GM23248 (cell line): ENCODE measurements around the gene GRPR. TPM values are rescaled to one million over a fixed set of nuclear protein-coding genes. Genes with fewer than 3 reads are reported as not detected.
"Not testable (repeated sequence)": the region's sequence is repeated elsewhere in the genome, so short reads cannot be mapped to it uniquely, and the experiment has no call there.

ENCODE experiments used
- DNase-seq: peaks from one replicate; pipeline ENCODE4 v3.0.0-alpha.2; 2015
- H2AFZ ChIP-seq: fragments of 200-600 bp; sonication (generic); 2 replicates; pipeline ENCODE4 v1.6.1; 2016; ENCODE audit warnings: antibody characterized with exemption
- H3F3A ChIP-seq: fragments of 200-600 bp; sonication (generic); 2 replicates; pipeline ENCODE4 v1.6.1; 2016; ENCODE audit warnings: mild to moderate bottlenecking, antibody characterized with exemption, mixed run types; ENCODE audit not compliant: insufficient read depth
- H3K27ac ChIP-seq: fragments of 200-600 bp; sonication (generic); 2 replicates; pipeline ENCODE4 v1.5.1; 2016; ENCODE audit warnings: mild to moderate bottlenecking
- H3K27me3 ChIP-seq: fragments of 200-600 bp; sonication (generic); replicated peaks from 2 replicates; pipeline ENCODE4 v1.6.1; 2016; ENCODE audit warnings: mild to moderate bottlenecking; ENCODE audit not compliant: insufficient read depth
- H3K36me3 ChIP-seq: fragments of 200-600 bp; sonication (generic); 2 replicates; pipeline ENCODE4 v1.6.1; 2016; ENCODE audit warnings: low read depth, mild to moderate bottlenecking
- H3K4me1 ChIP-seq: fragments of 200-600 bp; sonication (generic); 2 replicates; pipeline ENCODE4 v1.6.1; 2016; ENCODE audit warnings: mild to moderate bottlenecking; ENCODE audit not compliant: insufficient read depth
- H3K4me2 ChIP-seq: fragments of 200-600 bp; sonication (generic); one replicate; pipeline ENCODE4 v1.6.1; 2016; ENCODE audit warnings: mild to moderate bottlenecking; ENCODE audit not compliant: unreplicated experiment
- H3K4me3 ChIP-seq: fragments of 200-600 bp; sonication (generic); 2 replicates; pipeline ENCODE4 v1.5.1; 2016; ENCODE audit warnings: mild to moderate bottlenecking
- H3K79me2 ChIP-seq: fragments of 200-600 bp; sonication (generic); 2 replicates; pipeline ENCODE4 v1.6.1; 2016; ENCODE audit warnings: mild to moderate bottlenecking; ENCODE audit not compliant: insufficient read depth
- H3K9ac ChIP-seq: fragments of 200-600 bp; sonication (generic); 2 replicates; pipeline ENCODE4 v1.6.1; 2016; ENCODE audit warnings: mild to moderate bottlenecking
- H3K9me2 ChIP-seq: fragments of 200-600 bp; sonication (generic); 2 replicates; pipeline ENCODE4 v1.6.1; 2016; ENCODE audit warnings: mixed run types, mild to moderate bottlenecking, moderate library complexity; ENCODE audit not compliant: insufficient read depth
- H3K9me3 ChIP-seq: fragments of 200-600 bp; sonication (generic); one replicate; pipeline ENCODE4 v1.6.1; 2017; ENCODE audit warnings: low read depth
- H4K20me1 ChIP-seq: fragments of 200-600 bp; sonication (generic); 2 replicates; pipeline ENCODE4 v1.6.0; 2016; ENCODE audit not compliant: insufficient read depth
- EZH2 ChIP-seq: fragments of 200-600 bp; sonication (generic); IDR thresholded peaks from 2 replicates; pipeline ENCODE4 v1.6.1; 2018; ENCODE audit warnings: antibody characterized with exemption, mild to moderate bottlenecking; ENCODE audit not compliant: insufficient read depth, poor library complexity, severe bottlenecking
- EZH2phosphoT487 ChIP-seq: fragments of 200-600 bp; sonication (generic); IDR thresholded peaks from 2 replicates; pipeline ENCODE4 v1.6.1; 2018; ENCODE audit warnings: antibody characterized with exemption, moderate library complexity, mild to moderate bottlenecking, low read depth; ENCODE audit not compliant: insufficient read depth
- WGBS, 2 experiments: methylation state at CpG; one replicate each; pipeline ENCODE4 v1.1.6; 2015 to 2017; ENCODE audit warnings: low lambda C conversion rate in 2 of 2, low coverage in 1 of 2; ENCODE audit errors: missing lambda C conversion rate in 2 of 2; 5-methylcytosine and 5-hydroxymethylcytosine counted together
- in situ Hi-C: fragments of 300-500 bp; cut with MboI; formaldehyde crosslinking; loops from 2 replicates; pipeline ENCODE4 v1.15.0; 2020
- polyA plus RNA-seq: library from polyadenylated mRNA; unstranded; fragments of >200 nt; fragmentation: Nextera tagmentation; extraction: Ambion mirVana; gene quantifications from 2 replicates; pipeline ENCODE4 v1.2.1, GENCODE V29; 2016
- total RNA-seq: library from RNA; depleted of rRNA; stranded (reverse); fragments of >200 nt; shearing (Covaris generic); gene quantifications from 2 replicates; pipeline ENCODE4 v1.2.3, GENCODE V29; 2014

The GRPR gene
- total and polyA plus RNA-seq, 2 experiments from 2014 or later = 0.13 TPM; not detected in 1

- no peak for DNase-seq
- 75% methylated on average over 3 of the region's 3 CpGs for WGBS, 2 experiments
Measured at GRCh38 chrX:16172391-16172790, 49.0 kb downstream of the GRPR start.

GRCh38 chrX:16175329-16176061, 52.1 kb downstream of the GRPR start:
- no peaks in the 10 kb centered on the region for H3F3A ChIP-seq
- H3K27me3 ChIP-seq = no peaks in the 10 kb centered on the region
- no peak overlapping the region for H3K4me3 ChIP-seq
- 84 to 85% methylated on average over 3 of the region's 3 CpGs for WGBS, 2 experiments
- no peak overlapping the region for H2AFZ ChIP-seq
- TF ChIP-seq EZH2phosphoT487 (no peak), EZH2 (no peak)
- no peaks in the 10 kb centered on the region for H3K9me2 ChIP-seq
- H3K79me2 ChIP-seq = no peaks in the 10 kb centered on the region
- H3K4me2 ChIP-seq = no peak overlapping the region
- no peaks in the 10 kb centered on the region for H3K9me3 ChIP-seq
- H3K4me1 ChIP-seq = no peaks in the 10 kb centered on the region
- no peak overlapping the region for H3K9ac ChIP-seq
- no peaks in the 10 kb centered on the region for H4K20me1 ChIP-seq
- in situ Hi-C loops = no loop called here
- no peak overlapping the region for H3K27ac ChIP-seq
- no peak for DNase-seq
- H3K36me3 ChIP-seq = no peaks in the 10 kb centered on the region

More at GRCh38 chrX:16172391-16172790, 49.0 kb downstream of the GRPR start:
- H3K4me3 ChIP-seq = no peak overlapping the region
- H3K27me3 ChIP-seq = no peaks in the 10 kb centered on the region
- H3K9me2 ChIP-seq = no peaks in the 10 kb centered on the region
- no peaks in the 10 kb centered on the region for H3K36me3 ChIP-seq
- H3K4me1 ChIP-seq = no peaks in the 10 kb centered on the region
- in situ Hi-C loops = no loop called here
- H3K4me2 ChIP-seq = no peak overlapping the region
- H3K9me3 ChIP-seq = no peaks in the 10 kb centered on the region
- no peaks in the 10 kb centered on the region for H3F3A ChIP-seq
- TF ChIP-seq EZH2 (no peak), EZH2phosphoT487 (no peak)
- no peak overlapping the region for H2AFZ ChIP-seq
- H3K9ac ChIP-seq = no peak overlapping the region
- no peaks in the 10 kb centered on the region for H3K79me2 ChIP-seq
- no peak overlapping the region for H3K27ac ChIP-seq
- no peaks in the 10 kb centered on the region for H4K20me1 ChIP-seq

- Histone ChIP-seq H3K4me1 (no peaks in the 10 kb centered on the region), H3K9me3 (no peaks in the 10 kb centered on the region), H3K9ac (no peak overlapping the region), H3F3A (no peaks in the 10 kb centered on the region), H3K27me3 (no peaks in the 10 kb centered on the region), H3K9me2 (no peaks in the 10 kb centered on the region), H3K4me2 (no peak overlapping the region), H4K20me1 (no peaks in the 10 kb centered on the region), H3K27ac (no peak overlapping the region), H3K4me3 (no peak overlapping the region), H3K36me3 (no peaks in the 10 kb centered on the region), H3K79me2 (no peaks in the 10 kb centered on the region), H2AFZ (no peak overlapping the region)
- no peak for TF ChIP-seq EZH2phosphoT487
- no peak for TF ChIP-seq EZH2
- no peak for DNase-seq
- in situ Hi-C loops = no loop called here
- WGBS, 2 experiments = 43 to 50% methylated on average over 2 of the region's 2 CpGs
Measured at GRCh38 chrX:16177260-16177659, 53.9 kb downstream of the GRPR start.

GRCh38 chrX:16183843-16184242, 60.5 kb downstream of the GRPR start:
- in situ Hi-C loops, H3K9ac ChIP-seq, H3K9me2 ChIP-seq, H4K20me1 ChIP-seq, H3K79me2 ChIP-seq, H3K27me3 ChIP-seq, H3K9me3 ChIP-seq, DNase-seq, H3K4me3 ChIP-seq, H2AFZ ChIP-seq, H3K27ac ChIP-seq, H3K4me2 ChIP-seq, H3K36me3 ChIP-seq: not testable (repeated sequence)
- Histone ChIP-seq H3F3A (peaks cover 16% of the 10 kb centered on the region), H3K4me1 (peaks cover 16% of the 10 kb centered on the region)
- WGBS, 2 experiments = 84 to 85% methylated on average over 10 of the region's 10 CpGs

- no peak overlapping the region for H3K9ac ChIP-seq
- H3K27me3 ChIP-seq = no peaks in the 10 kb centered on the region
- H3K27ac ChIP-seq = peak overlapping the region; percentile 57
- H3K4me1 ChIP-seq = peaks cover 16% of the 10 kb centered on the region
- peak; percentile 80 for DNase-seq
- H3K9me3 ChIP-seq = no peaks in the 10 kb centered on the region
- in situ Hi-C loops = no loop called here
- H2AFZ ChIP-seq = peak overlapping the region; percentile 66; the same call in 1 of the 2 replicates
- H3K4me3 ChIP-seq = no peak overlapping the region
- no peaks in the 10 kb centered on the region for H3K79me2 ChIP-seq
- H3K9me2 ChIP-seq = no peaks in the 10 kb centered on the region
- no peaks in the 10 kb centered on the region for H3K36me3 ChIP-seq
- TF ChIP-seq EZH2 (no peak), EZH2phosphoT487 (no peak)
- peaks cover 16% of the 10 kb centered on the region for H3F3A ChIP-seq
- H3K4me2 ChIP-seq = peak overlapping the region; percentile 7
- 0% methylated on average over 2 of the region's 2 CpGs for WGBS, 2 experiments
- no peaks in the 10 kb centered on the region for H4K20me1 ChIP-seq
Measured at GRCh38 chrX:16185725-16186136, 62.4 kb downstream of the GRPR start.
